Measurements from ENCODE around the gene TCERG1L. TPM values are rescaled to one million over a fixed set of nuclear protein-coding genes. Genes with fewer than 3 reads are reported as not detected.

The TCERG1L gene
- total and polyA plus RNA-seq, 9 of the 15 experiments (the other 6 are each of a cell fraction or from before 2014, with no cell fraction given) = not detected

GRCh38 chr10:131210181-131210580 is 101.3 kb downstream of the TCERG1L start (continued):
- no peak for TF ChIP-seq CUX1 (CRISPR knock-in tag; IDR thresholded peaks at IDR 0.05)
- no peak for TF ChIP-seq ZFP1 (CRISPR knock-in tag; IDR thresholded peaks at IDR 0.05)
- TF ChIP-seq ZNF282 (CRISPR knock-in tag; IDR thresholded peaks at IDR 0.05) = no peak
- TF ChIP-seq PML (IDR thresholded peaks at IDR 0.05; ENCODE audit: low read length) = no peak
- no peak for TF ChIP-seq NELFE (IDR thresholded peaks at IDR 0.05; ENCODE audit: insufficient read depth, insufficient read length)
- TF ChIP-seq SREBF2 (CRISPR knock-in tag; IDR thresholded peaks at IDR 0.05) = no peak
